ENCODE measurements around the gene KRT31. TPM values are rescaled to one million over a fixed set of nuclear protein-coding genes. Genes with fewer than 3 reads are reported as not detected.

Gene KRT31
- polyA plus RNA-seq, 3 donors, result not detected

- Mint-ChIP-seq H3K27me3 (ENCODE audit: low read depth in 3 of 3) (peaks cover 2 to 16% (median 4%) of the 10 kb centered on the region in 3 donors), H3K4me1 (no peaks in the 10 kb centered on the region), H3K4me3 (no peak overlapping the region), H3K36me3 (no peaks in the 10 kb centered on the region), H3K27ac (no peak overlapping the region), H3K9me3 (no peaks in the 10 kb centered on the region)
- Histone ChIP-seq H3K27ac (ENCODE audit: low read depth in 1 of 2, low read length in 2 of 2) (no peak overlapping the region), H3K27me3 (ENCODE audit: control insufficient read depth in 2 of 2, insufficient read depth in 2 of 2, low read length in 2 of 2) (peaks cover 2 to 8% of the 10 kb centered on the region in 2 donors), H3K9ac (ENCODE audit: insufficient read depth, low read length, poor library complexity, severe bottlenecking) (no peak overlapping the region), H3K36me3 (replicated peaks in 1 of 2; ENCODE audit: control insufficient read depth in 1 of 2, insufficient read depth in 2 of 2, low read length in 2 of 2) (no peaks in the 10 kb centered on the region), H2AFZ (ENCODE audit: insufficient read depth, low read depth, low read length, poor library complexity, severe bottlenecking) (no peak overlapping the region), H3K4me2 (replicated peaks; ENCODE audit: extremely low read depth, low read length, poor library complexity, severe bottlenecking) (no peak overlapping the region), H3K79me2 (ENCODE audit: insufficient read depth, low read length) (no peaks in the 10 kb centered on the region), H3K4me3 (replicated peaks in 1 of 3; ENCODE audit: low read depth in 2 of 3, low read length in 3 of 3) (no peak overlapping the region), H3K9me3 (replicated peaks in 1 of 2; ENCODE audit: control insufficient read depth in 1 of 2, insufficient read depth in 1 of 2, low read length in 2 of 2) (no peaks in the 10 kb centered on the region), H4K20me1 (ENCODE audit: insufficient read depth, low read length) (no peaks in the 10 kb centered on the region), H3K4me1 (ENCODE audit: control insufficient read depth in 1 of 2, insufficient read depth in 2 of 2, low read length in 2 of 2) (no peaks in the 10 kb centered on the region)
- WGBS (ENCODE audit: insufficient coverage), result 96% methylated on average over 10 of the region's 10 CpGs
- no peak for DNase-seq
- intact Hi-C loops (cut with micrococcal nuclease), result no loop called here
- no peak for TF ChIP-seq CTCF (IDR thresholded peaks at IDR 0.05)
These were observed 3.0 kb downstream of the KRT31 start for GRCh38 chr17:41394254-41394996.

GRCh38 chr17:41393826-41394225, 3.6 kb downstream of the KRT31 start:
- WGBS (ENCODE audit: insufficient coverage), result 89% methylated on average over 10 of the region's 10 CpGs
- Histone ChIP-seq H3K79me2 (ENCODE audit: insufficient read depth, low read length) (no peaks in the 10 kb centered on the region), H3K9me3 (replicated peaks in 1 of 2; ENCODE audit: control insufficient read depth in 1 of 2, insufficient read depth in 1 of 2, low read length in 2 of 2) (no peaks in the 10 kb centered on the region), H3K27ac (ENCODE audit: low read depth in 1 of 2, low read length in 2 of 2) (no peak overlapping the region), H2AFZ (ENCODE audit: insufficient read depth, low read depth, low read length, poor library complexity, severe bottlenecking) (no peak overlapping the region), H4K20me1 (ENCODE audit: insufficient read depth, low read length) (no peaks in the 10 kb centered on the region), H3K4me2 (replicated peaks; ENCODE audit: extremely low read depth, low read length, poor library complexity, severe bottlenecking) (no peak overlapping the region), H3K27me3 (ENCODE audit: control insufficient read depth in 2 of 2, insufficient read depth in 2 of 2, low read length in 2 of 2) (peaks cover 2 to 8% of the 10 kb centered on the region in 2 donors), H3K4me1 (ENCODE audit: control insufficient read depth in 1 of 2, insufficient read depth in 2 of 2, low read length in 2 of 2) (no peaks in the 10 kb centered on the region), H3K36me3 (replicated peaks in 1 of 2; ENCODE audit: control insufficient read depth in 1 of 2, insufficient read depth in 2 of 2, low read length in 2 of 2) (no peaks in the 10 kb centered on the region), H3K4me3 (replicated peaks in 1 of 3; ENCODE audit: low read depth in 2 of 3, low read length in 3 of 3) (no peak overlapping the region), H3K9ac (ENCODE audit: insufficient read depth, low read length, poor library complexity, severe bottlenecking) (no peak overlapping the region)
- TF ChIP-seq CTCF (IDR thresholded peaks at IDR 0.05), result no peak
- Mint-ChIP-seq H3K27me3 (ENCODE audit: low read depth in 3 of 3) (peaks cover 1 to 17% (median 2%) of the 10 kb centered on the region in 3 donors), H3K9me3 (peaks cover 0 to 2% (median 0%) of the 10 kb centered on the region in 7 donors), H3K4me3 (no peak overlapping the region), H3K27ac (no peak overlapping the region), H3K36me3 (no peaks in the 10 kb centered on the region), H3K4me1 (no peaks in the 10 kb centered on the region)
- no peak for DNase-seq
- intact Hi-C loops (cut with micrococcal nuclease), result no loop called here
